ENCODE data around the gene NSL1.
"Not testable (repeated sequence)": the region's sequence is repeated elsewhere in the genome, so short reads cannot be mapped to it uniquely, and the experiment has no call there.

Gene NSL1

GRCh38 chr1:212791676-212792395 lies at the start of gene NSL1, which contains the start of gene TATDN3:
TSS of gene NSL1 (minus strand) at chr1:212791777. CDS start at chr1:212791763, 14 bp downstream.
TSS of gene TATDN3 (plus strand) at chr1:212791894. CDS start at chr1:212791922, 28 bp downstream.
- ATAC-seq = peak; percentile 88

GRCh38 chr1:212838145-212838544 lies 46.6 kb upstream of the NSL1 start:
- ATAC-seq = no peak

GRCh38 chr1:212833211-212834207 lies 41.9 kb upstream of the NSL1 start:
- not testable (repeated sequence) for ATAC-seq

- no peak for ATAC-seq
Observed at GRCh38 chr1:212828395-212828794, 36.8 kb upstream of the NSL1 start.

- ATAC-seq = no peak
Observed at GRCh38 chr1:212827831-212828278, 36.3 kb upstream of the NSL1 start.

- no peak for ATAC-seq
Observed at GRCh38 chr1:212827171-212827776, 35.7 kb upstream of the NSL1 start.

- no peak for ATAC-seq
Observed at GRCh38 chr1:212825798-212826452, 34.3 kb upstream of the NSL1 start.

- ATAC-seq = no peak
Observed at GRCh38 chr1:212824201-212824600, 32.6 kb upstream of the NSL1 start.

- ATAC-seq = no peak
Observed at GRCh38 chr1:212822956-212823355, 31.4 kb upstream of the NSL1 start.

GRCh38 chr1:212820969-212821368 lies 29.4 kb upstream of the NSL1 start:
- ATAC-seq = no peak

- no peak for ATAC-seq
Observed at GRCh38 chr1:212819726-212820125, 28.1 kb upstream of the NSL1 start.

- ATAC-seq = no peak
Observed at GRCh38 chr1:212816567-212817278, 25.1 kb upstream of the NSL1 start.

- no peak for ATAC-seq
Observed at GRCh38 chr1:212814537-212815334, 23.2 kb upstream of the NSL1 start.

GRCh38 chr1:212805767-212806166 lies 14.2 kb upstream of the NSL1 start:
- ATAC-seq = no peak

- ATAC-seq = no peak
Observed at GRCh38 chr1:212797681-212798080, 6.1 kb upstream of the NSL1 start.

- ATAC-seq = no peak
Observed at GRCh38 chr1:212794561-212795014, 3.0 kb upstream of the NSL1 start.

GRCh38 chr1:212792396-212792908 lies 875 bp upstream of the NSL1 start:
- ATAC-seq = no peak

- ATAC-seq = peak; percentile 69 to 72
Observed at GRCh38 chr1:212791261-212791675, 309 bp downstream of the NSL1 start.

GRCh38 chr1:212785871-212786270 lies 5.7 kb downstream of the NSL1 start:
- ATAC-seq = no peak

GRCh38 chr1:212783976-212784375 lies 7.6 kb downstream of the NSL1 start:
- ATAC-seq = no peak
